Measurements from ENCODE around the gene SLC9A9. TPM values are rescaled to one million over a fixed set of nuclear protein-coding genes. Genes with fewer than 3 reads are reported as not detected.

Gene SLC9A9
- total RNA-seq, 2 donors from 2014 or later = 23.6 to 31.0 TPM

DNA sequence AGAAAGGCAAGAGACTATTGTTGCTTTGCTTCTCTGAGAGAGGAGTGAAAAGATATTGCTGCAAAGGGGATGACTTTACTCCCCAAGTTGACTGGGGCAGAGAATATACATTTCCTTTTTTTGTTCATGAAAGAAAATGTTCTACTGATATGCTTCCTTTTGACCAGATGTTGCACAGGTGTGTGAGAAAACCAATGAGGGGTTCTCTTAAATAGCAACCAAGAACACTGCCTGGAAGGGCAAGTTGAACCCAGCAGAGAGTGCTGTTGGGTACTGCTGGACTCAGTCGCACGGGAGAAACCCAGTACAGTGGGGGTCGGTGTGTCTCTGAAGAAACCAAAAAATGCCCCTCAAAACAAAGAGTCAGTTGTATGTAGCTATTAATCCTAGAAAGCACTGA, 627.5 kb downstream of the SLC9A9 start:
- intact Hi-C loops (cut with DNase I) = no loop called here
- no peaks in the 10 kb centered on the region for H3K27me3 ChIP-seq (replicated peaks; ENCODE audit: insufficient read depth)
- no peak overlapping the region for H3K27ac ChIP-seq
- H3K36me3 ChIP-seq = no peaks in the 10 kb centered on the region
- no peaks in the 10 kb centered on the region for H3K9me3 ChIP-seq
- DNase-seq (ENCODE audit: low spot score) = no peak
- 97% methylated on average over 3 of the region's 3 CpGs for WGBS
- no peak for TF ChIP-seq POLR2AphosphoS5 (IDR thresholded peaks at IDR 0.05)
- TF ChIP-seq, protein P1, sequence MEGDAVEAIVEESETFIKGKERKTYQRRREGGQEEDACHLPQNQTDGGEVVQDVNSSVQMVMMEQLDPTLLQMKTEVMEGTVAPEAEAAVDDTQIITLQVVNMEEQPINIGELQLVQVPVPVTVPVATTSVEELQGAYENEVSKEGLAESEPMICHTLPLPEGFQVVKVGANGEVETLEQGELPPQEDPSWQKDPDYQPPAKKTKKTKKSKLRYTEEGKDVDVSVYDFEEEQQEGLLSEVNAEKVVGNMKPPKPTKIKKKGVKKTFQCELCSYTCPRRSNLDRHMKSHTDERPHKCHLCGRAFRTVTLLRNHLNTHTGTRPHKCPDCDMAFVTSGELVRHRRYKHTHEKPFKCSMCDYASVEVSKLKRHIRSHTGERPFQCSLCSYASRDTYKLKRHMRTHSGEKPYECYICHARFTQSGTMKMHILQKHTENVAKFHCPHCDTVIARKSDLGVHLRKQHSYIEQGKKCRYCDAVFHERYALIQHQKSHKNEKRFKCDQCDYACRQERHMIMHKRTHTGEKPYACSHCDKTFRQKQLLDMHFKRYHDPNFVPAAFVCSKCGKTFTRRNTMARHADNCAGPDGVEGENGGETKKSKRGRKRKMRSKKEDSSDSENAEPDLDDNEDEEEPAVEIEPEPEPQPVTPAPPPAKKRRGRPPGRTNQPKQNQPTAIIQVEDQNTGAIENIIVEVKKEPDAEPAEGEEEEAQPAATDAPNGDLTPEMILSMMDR (IDR thresholded peaks at IDR 0.05) = no peak
- no peak for TF ChIP-seq POLR2A (IDR thresholded peaks at IDR 0.05)
- H3K4me3 ChIP-seq = no peak overlapping the region
- H3K4me1 ChIP-seq (replicated peaks) = no peaks in the 10 kb centered on the region

DNA sequence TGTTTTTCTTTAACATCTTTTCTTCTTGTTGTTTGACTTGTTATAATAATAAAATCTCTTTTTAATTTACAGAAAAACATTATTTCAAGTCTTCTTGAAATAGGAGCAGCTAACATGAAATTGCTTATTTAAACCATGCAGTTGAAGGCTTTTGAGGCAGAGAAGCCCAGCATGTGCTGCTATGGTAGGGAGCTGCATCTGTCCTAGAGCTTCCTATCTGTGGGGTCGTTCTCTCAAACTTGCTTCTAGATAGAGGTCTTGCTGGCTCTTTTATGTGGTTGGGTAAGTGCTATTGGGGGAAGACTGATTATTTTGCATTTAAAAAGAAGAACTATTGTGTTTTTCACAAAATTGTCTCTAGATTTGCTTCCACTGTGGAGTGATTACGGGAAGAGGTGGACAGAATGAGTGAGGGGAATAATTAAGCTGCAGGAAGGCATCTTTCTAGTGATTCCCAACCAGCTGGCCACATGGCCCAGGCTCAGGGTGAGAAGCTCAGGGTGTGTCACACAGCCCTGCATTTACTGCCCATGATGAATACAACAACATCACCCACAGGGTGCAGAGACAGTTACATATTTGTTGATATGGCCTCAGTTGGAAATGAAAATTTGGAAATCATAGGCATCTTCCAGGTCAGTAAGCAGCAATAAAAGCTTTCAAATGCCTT, 630.0 kb downstream of the SLC9A9 start:
- TF ChIP-seq, protein P1 (IDR thresholded peaks at IDR 0.05) = no peak
- Histone ChIP-seq H3K4me3 (no peak overlapping the region), H3K4me1 (replicated peaks) (no peaks in the 10 kb centered on the region), H3K9me3 (no peaks in the 10 kb centered on the region), H3K36me3 (no peaks in the 10 kb centered on the region), H3K27me3 (replicated peaks; ENCODE audit: insufficient read depth) (no peaks in the 10 kb centered on the region), H3K27ac (no peak overlapping the region)
- DNase-seq (ENCODE audit: low spot score) = no peak
- intact Hi-C loops (cut with DNase I) = no loop called here
- 87% methylated on average over 2 of the region's 2 CpGs for WGBS

DNA sequence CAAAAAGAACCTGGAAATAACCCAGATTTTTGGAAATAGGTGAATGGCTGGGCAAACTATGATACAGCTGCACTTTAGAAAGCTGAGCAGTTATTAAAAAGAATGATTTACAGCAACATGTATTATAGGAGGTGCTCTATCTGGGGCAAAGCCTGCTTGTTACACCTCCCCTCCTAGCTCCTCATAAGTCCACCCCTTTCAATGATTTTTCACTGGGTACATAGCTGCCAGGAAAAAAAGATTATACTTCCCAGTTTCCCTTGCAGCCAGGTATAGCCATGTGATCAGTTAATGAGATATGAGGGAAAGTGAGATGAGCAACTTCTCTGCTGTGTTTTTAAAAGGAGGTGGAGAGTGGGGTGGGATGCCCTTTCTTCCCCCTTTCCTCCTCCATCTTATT, 631.0 kb downstream of the SLC9A9 start:
- Histone ChIP-seq H3K4me3 (no peak overlapping the region), H3K27me3 (replicated peaks; ENCODE audit: insufficient read depth) (no peaks in the 10 kb centered on the region), H3K9me3 (no peaks in the 10 kb centered on the region), H3K36me3 (no peaks in the 10 kb centered on the region), H3K4me1 (replicated peaks) (no peaks in the 10 kb centered on the region), H3K27ac (no peak overlapping the region)
- no peak for TF ChIP-seq POLR2A (IDR thresholded peaks at IDR 0.05)
- TF ChIP-seq, protein P1 (IDR thresholded peaks at IDR 0.05) = no peak
- TF ChIP-seq POLR2AphosphoS5 (IDR thresholded peaks at IDR 0.05) = no peak
- intact Hi-C loops (cut with DNase I) = no loop called here
- no peak for DNase-seq (ENCODE audit: low spot score)

DNA sequence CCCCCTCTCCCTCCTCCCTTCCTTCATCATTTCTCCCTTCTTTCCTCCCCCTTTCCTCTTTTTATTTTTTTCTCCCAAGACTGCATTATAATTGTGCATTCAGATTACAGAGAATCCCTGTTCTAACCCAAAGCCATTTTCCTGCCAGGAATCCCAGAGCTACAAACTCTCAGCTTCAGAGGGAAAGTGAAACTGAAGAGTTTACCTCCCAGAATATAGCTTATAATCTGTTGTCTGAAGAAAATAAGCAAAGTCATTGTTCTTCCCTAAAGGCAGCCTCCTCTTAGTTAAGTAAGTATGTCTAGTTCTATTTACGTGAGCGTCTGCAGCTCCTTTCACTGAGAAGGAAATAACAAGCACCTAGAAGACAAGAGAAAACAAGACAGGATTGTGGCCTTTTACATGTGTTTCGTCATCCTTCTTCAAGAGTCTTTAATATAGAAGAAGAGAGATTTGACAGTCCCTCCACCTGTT, 631.5 kb downstream of the SLC9A9 start:
- H3K9me3 ChIP-seq = no peaks in the 10 kb centered on the region
- TF ChIP-seq POLR2A (IDR thresholded peaks at IDR 0.05) = no peak
- TF ChIP-seq, protein P1 (IDR thresholded peaks at IDR 0.05) = no peak
- H3K4me1 ChIP-seq (replicated peaks) = no peaks in the 10 kb centered on the region
- H3K36me3 ChIP-seq = no peaks in the 10 kb centered on the region
- no peak overlapping the region for H3K27ac ChIP-seq
- intact Hi-C loops (cut with DNase I) = no loop called here
- H3K27me3 ChIP-seq (replicated peaks; ENCODE audit: insufficient read depth) = no peaks in the 10 kb centered on the region
- WGBS = 28% methylated on average over 3 of the region's 3 CpGs
- DNase-seq (ENCODE audit: low spot score) = no peak
- H3K4me3 ChIP-seq = no peak overlapping the region

Other genes starting within 250 kb of the SLC9A9 start
- gene DIPK2A, start 123.4 kb upstream of the SLC9A9 start, total RNA-seq = 10 to 100 TPM; 19.3 to 58.8 TPM

All from prostate gland (tissue), 2 donors.